GM21360 (cell line): Measurements from ENCODE around the gene LRRC45.

Experiments
- ATAC-seq: cut with Tn5 transposase; IDR thresholded peaks from one replicate; pipeline ENCODE4 v1.9.1; 2021; ENCODE audit warnings: mild to moderate bottlenecking, moderate library complexity; ENCODE audit not compliant: unreplicated experiment

The LRRC45 gene

GRCh38 chr17:82080048-82080788 lies 57.1 kb downstream of the LRRC45 start:
- no peak for ATAC-seq
